Ectodermal cell (in vitro differentiated cells): ENCODE measurements around the gene PNKP.
A peak's percentile ranks its signal among the peaks of the same experiment; 100 is the strongest.

Experiments used
- H3K27ac ChIP-seq: 2 replicates; pipeline ENCODE4 v1.7.0; 2013; ENCODE audit warnings: mild to moderate bottlenecking, low read depth, low read length; ENCODE audit not compliant: insufficient read depth, poor library complexity, severe bottlenecking
- H3K27me3 ChIP-seq: 2 replicates; pipeline ENCODE4 v1.7.0; 2013; ENCODE audit warnings: mild to moderate bottlenecking, low read length; ENCODE audit not compliant: insufficient read depth, control insufficient read depth, poor library complexity, severe bottlenecking
- H3K36me3 ChIP-seq: one replicate; pipeline ENCODE4 v1.7.0; 2013; ENCODE audit warnings: low read length; ENCODE audit not compliant: control insufficient read depth, insufficient read depth
- H3K4me1 ChIP-seq: one replicate; pipeline ENCODE4 v1.7.0; 2013; ENCODE audit warnings: low read length; ENCODE audit not compliant: control insufficient read depth, insufficient read depth
- H3K4me3 ChIP-seq: 2 replicates; pipeline ENCODE4 v1.7.0; 2013; ENCODE audit warnings: low read depth, low read length, control low read depth; ENCODE audit not compliant: insufficient read depth
- H3K9me3 ChIP-seq: 2 replicates; pipeline ENCODE4 v1.7.0; 2013; ENCODE audit warnings: mild to moderate bottlenecking, low read length, moderate library complexity; ENCODE audit not compliant: control insufficient read depth
- WGBS, 2 experiments: methylation state at CpG; one replicate each; pipeline ENCODE4 v1.1.7; 2013; ENCODE audit warnings: missing lambda C conversion rate in 2 of 2; 5-methylcytosine and 5-hydroxymethylcytosine counted together

PNKP gene

DNA sequence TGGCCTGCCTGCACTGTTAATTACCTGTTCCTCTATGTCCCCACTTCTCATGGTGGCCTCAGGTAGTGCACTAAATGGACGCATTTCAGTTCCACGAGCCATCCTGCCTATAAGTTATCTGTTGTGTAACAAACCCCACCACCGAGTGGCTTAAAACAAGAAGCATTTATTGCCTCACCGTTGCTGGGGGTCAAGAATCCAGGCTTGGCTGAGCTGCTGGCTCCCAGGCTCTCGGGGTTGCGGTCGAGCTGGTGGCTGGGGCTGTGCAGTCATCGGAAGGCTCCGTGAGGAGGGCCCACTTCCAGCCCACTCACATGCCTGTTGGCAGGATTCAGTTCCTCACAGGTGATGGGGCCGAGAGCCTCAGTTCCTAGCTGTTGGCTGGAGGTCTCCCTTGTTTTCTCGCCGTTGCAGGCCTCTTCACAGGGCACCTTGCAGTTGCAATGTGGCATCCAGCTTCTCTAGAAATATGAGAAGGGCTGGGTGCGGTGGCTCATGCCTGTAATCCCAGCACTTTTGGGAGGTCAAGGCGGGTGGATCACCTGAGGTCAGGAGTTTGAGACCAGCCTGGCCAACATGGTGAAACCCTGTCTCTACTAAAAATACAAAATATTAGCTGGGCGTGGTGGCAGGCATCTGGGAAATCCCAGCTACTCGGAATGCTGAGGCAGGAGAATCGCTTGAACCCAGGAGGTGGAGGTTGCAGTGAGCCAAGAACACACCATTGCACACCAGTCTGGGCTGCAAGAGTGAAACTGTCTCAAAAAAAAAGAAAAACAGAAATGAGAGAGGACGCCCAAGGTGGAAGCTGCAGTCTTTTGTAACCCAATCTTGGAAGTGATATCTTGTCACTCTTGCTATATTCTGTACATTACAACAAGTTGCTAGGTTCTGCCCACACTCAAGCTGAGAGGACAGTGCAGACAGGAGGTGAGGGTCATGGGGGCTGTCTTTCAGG is 23.0 kb downstream of the PNKP start:
- Histone ChIP-seq H3K4me3 (no peak overlapping the region), H3K36me3 (peaks cover 7% of the 10 kb centered on the region), H3K4me1 (no peaks in the 10 kb centered on the region), H3K27me3 (no peaks in the 10 kb centered on the region), H3K27ac (no peak overlapping the region), H3K9me3 (no peaks in the 10 kb centered on the region)
- WGBS, 2 experiments, result 92% methylated on average over 18 of the region's 18 CpGs

DNA sequence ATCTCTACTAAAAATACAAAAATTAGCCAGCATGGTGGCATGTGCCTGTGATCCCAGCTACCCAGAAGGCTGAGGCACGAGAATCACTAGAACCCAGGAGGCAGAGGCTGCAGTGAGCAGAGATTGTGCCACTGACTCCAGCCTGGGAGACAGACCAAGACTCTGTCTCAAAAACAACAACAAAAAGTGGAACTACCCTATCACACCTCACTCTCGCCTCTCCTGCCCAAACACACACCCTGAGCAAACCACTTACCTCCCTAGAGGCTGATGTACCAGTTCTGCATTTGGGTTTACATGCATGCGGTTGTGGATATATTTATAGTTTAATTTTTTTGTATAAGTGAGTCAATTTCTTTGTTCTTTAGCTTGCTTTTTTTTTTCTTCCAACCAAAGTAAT is 24.1 kb downstream of the PNKP start:
- H3K9me3 ChIP-seq, result no peaks in the 10 kb centered on the region
- H3K36me3 ChIP-seq, result peaks cover 15% of the 10 kb centered on the region
- H3K4me1 ChIP-seq, result no peaks in the 10 kb centered on the region
- H3K27me3 ChIP-seq, result no peaks in the 10 kb centered on the region
- H3K4me3 ChIP-seq, result no peak overlapping the region
- H3K27ac ChIP-seq, result no peak overlapping the region
- WGBS, 2 experiments, result 96 to 97% methylated on average over 2 of the region's 3 CpGs

- H3K9me3 ChIP-seq, result no peaks in the 10 kb centered on the region
- no peak overlapping the region for H3K4me3 ChIP-seq
- H3K27ac ChIP-seq, result peak overlapping the region; percentile 13
- peaks cover 30% of the 10 kb centered on the region for H3K36me3 ChIP-seq
- H3K27me3 ChIP-seq, result no peaks in the 10 kb centered on the region
- whole genome bisulfite sequencing, 2 experiments, result 92 to 94% methylated on average over 17 of the region's 17 CpGs
- no peaks in the 10 kb centered on the region for H3K4me1 ChIP-seq
These were observed 26.6 kb downstream of the PNKP start for GRCh38 chr19:49840736-49841249.

- WGBS, 2 experiments, result 92% methylated on average over 11 of the region's 11 CpGs
- Histone ChIP-seq H3K4me1 (no peaks in the 10 kb centered on the region), H3K36me3 (peaks cover 33% of the 10 kb centered on the region)
These were observed 27.1 kb downstream of the PNKP start for GRCh38 chr19:49840321-49840720.

GRCh38 chr19:49839713-49840112 is 27.7 kb downstream of the PNKP start:
- Histone ChIP-seq H3K4me1 (no peaks in the 10 kb centered on the region), H3K27ac (no peak overlapping the region), H3K36me3 (peaks cover 38% of the 10 kb centered on the region), H3K27me3 (no peaks in the 10 kb centered on the region), H3K4me3 (no peak overlapping the region), H3K9me3 (no peaks in the 10 kb centered on the region)
- 95 to 97% methylated on average over 11 of the region's 11 CpGs for WGBS, 2 experiments

More at GRCh38 chr19:49840321-49840720, 27.1 kb downstream of the PNKP start:
- Histone ChIP-seq H3K4me3 (no peak overlapping the region), H3K27me3 (no peaks in the 10 kb centered on the region), H3K27ac (no peak overlapping the region), H3K9me3 (no peaks in the 10 kb centered on the region)

- Histone ChIP-seq H3K9me3 (no peaks in the 10 kb centered on the region), H3K27me3 (no peaks in the 10 kb centered on the region), H3K27ac (no peak overlapping the region), H3K4me1 (no peaks in the 10 kb centered on the region), H3K36me3 (peaks cover 40% of the 10 kb centered on the region), H3K4me3 (no peak overlapping the region)
- WGBS, 2 experiments, result 96% methylated on average over 17 to 18 of the region's 18 CpGs
These were observed 28.3 kb downstream of the PNKP start for GRCh38 chr19:49838885-49839588.

- 96 to 97% methylated on average over 9 of the region's 9 CpGs for WGBS, 2 experiments
- peaks cover 45% of the 10 kb centered on the region for H3K36me3 ChIP-seq
- no peak overlapping the region for H3K27ac ChIP-seq
- no peaks in the 10 kb centered on the region for H3K4me1 ChIP-seq
- no peaks in the 10 kb centered on the region for H3K27me3 ChIP-seq
- H3K4me3 ChIP-seq, result no peak overlapping the region
- H3K9me3 ChIP-seq, result no peaks in the 10 kb centered on the region
These were observed 30.0 kb downstream of the PNKP start for GRCh38 chr19:49837425-49837824.

DNA sequence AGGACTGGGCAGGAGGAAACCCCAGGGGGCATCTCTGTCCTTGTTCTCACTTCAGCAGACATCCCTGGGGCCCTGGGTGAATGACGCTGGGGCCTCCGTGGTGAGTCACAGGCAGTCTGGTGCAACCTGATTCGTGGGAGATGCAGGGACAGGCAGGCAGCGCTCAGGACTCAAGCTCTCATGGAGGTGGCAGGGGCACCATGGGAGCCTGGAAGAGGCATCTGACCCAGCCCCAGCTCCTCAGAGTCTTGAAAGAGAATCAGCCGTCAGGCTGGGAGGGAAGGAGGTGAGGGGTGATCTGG is 30.4 kb downstream of the PNKP start:
- Histone ChIP-seq H3K27me3 (no peaks in the 10 kb centered on the region), H3K4me3 (no peak overlapping the region), H3K27ac (no peak overlapping the region), H3K36me3 (peaks cover 49% of the 10 kb centered on the region), H3K9me3 (no peaks in the 10 kb centered on the region), H3K4me1 (no peaks in the 10 kb centered on the region)
- WGBS, 2 experiments, result 86 to 92% methylated on average over 5 of the region's 5 CpGs

DNA sequence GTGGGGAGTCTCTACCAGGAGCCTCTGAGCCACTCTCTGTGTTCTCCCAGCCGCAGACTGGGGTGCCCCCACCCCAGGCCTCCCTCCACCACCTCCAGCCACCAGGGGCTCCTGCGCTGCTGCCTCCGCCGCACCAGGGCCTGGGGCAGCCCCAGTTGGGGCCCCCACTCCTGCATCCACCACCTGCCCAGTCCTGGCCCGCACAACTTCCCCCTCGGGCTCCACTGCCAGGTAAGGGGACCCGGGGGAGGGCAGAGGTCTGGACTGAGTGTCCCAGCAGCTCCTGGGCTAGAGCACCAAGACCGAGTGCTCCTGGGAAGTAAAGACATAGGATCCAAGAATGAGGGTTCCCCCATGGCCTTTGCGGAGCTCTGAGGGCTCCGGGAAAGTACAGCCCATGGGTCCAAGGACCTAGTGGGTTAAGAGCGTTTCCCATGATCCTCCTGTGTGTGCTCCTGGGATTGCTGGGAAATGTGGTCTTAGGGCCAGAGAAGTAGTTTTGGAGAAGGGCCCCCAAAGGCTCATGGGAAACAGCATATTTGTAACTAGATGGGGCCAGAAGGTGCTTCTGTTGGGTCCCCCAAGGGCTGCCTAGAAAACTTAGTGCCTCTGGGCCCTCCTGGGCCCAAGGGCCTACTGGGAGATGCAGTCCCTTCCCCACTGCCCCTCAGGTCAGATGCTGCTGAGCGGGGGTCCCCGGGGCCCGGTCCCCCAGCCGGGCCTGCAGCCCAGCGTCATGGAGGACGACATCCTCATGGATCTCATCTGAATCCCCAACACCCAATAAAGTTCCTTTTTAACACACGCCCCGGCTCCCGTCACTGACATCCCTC is 31.0 kb downstream of the PNKP start:
- H3K36me3 ChIP-seq, result peaks cover 52% of the 10 kb centered on the region
- H3K27me3 ChIP-seq, result no peaks in the 10 kb centered on the region
- WGBS, 2 experiments, result 95 to 96% methylated on average over 20 of the region's 20 CpGs
- H3K4me1 ChIP-seq, result no peaks in the 10 kb centered on the region
- H3K4me3 ChIP-seq, result no peak overlapping the region
- H3K9me3 ChIP-seq, result no peaks in the 10 kb centered on the region
- H3K27ac ChIP-seq, result no peak overlapping the region
